Measurements from ENCODE around the gene LUZP2. TPM values are rescaled to one million over a fixed set of nuclear protein-coding genes. Genes with fewer than 3 reads are reported as not detected.
"Not testable (repeated sequence)": the region's sequence is repeated elsewhere in the genome, so short reads cannot be mapped to it uniquely, and the experiment has no call there.

Gene LUZP2
- total RNA-seq, 4 donors from 2014 or later, result 0.04 to 0.62 (median 0.11) TPM; not detected in 1

DNA sequence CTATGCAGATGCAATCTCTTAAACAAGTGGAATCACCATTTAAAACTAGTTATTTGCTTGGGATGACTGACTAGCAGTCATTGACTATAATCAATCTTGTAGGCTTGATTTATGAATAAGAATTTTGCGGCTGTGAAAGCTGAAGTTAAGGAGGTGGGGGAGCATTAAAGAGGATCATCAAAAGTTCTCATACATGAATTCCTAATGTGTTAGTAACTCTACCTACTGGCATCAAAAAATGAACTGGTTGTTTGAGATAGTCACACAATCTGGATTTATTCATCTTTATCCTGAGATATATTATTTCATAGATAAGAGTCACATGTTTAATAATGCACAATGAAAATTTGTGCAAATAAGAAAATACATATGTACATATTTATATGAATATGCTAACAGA is 393.6 kb downstream of the LUZP2 start:
- DNase-seq (ENCODE audit: low spot score in 2 of 2), result no peak
- 76 to 85% methylated on average over 1 of the region's 1 CpG for WGBS, 2 donors
- H3K4me3 ChIP-seq (ENCODE audit: low read depth, poor library complexity, severe bottlenecking), result no peak overlapping the region
- intact Hi-C loops (cut with DNase I; ENCODE audit: low total_unique reads), result no loop called here
- TF ChIP-seq, protein P1, sequence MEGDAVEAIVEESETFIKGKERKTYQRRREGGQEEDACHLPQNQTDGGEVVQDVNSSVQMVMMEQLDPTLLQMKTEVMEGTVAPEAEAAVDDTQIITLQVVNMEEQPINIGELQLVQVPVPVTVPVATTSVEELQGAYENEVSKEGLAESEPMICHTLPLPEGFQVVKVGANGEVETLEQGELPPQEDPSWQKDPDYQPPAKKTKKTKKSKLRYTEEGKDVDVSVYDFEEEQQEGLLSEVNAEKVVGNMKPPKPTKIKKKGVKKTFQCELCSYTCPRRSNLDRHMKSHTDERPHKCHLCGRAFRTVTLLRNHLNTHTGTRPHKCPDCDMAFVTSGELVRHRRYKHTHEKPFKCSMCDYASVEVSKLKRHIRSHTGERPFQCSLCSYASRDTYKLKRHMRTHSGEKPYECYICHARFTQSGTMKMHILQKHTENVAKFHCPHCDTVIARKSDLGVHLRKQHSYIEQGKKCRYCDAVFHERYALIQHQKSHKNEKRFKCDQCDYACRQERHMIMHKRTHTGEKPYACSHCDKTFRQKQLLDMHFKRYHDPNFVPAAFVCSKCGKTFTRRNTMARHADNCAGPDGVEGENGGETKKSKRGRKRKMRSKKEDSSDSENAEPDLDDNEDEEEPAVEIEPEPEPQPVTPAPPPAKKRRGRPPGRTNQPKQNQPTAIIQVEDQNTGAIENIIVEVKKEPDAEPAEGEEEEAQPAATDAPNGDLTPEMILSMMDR (IDR thresholded peaks at IDR 0.05), result no peak
- no peak for TF ChIP-seq POLR2A (IDR thresholded peaks at IDR 0.05)

DNA sequence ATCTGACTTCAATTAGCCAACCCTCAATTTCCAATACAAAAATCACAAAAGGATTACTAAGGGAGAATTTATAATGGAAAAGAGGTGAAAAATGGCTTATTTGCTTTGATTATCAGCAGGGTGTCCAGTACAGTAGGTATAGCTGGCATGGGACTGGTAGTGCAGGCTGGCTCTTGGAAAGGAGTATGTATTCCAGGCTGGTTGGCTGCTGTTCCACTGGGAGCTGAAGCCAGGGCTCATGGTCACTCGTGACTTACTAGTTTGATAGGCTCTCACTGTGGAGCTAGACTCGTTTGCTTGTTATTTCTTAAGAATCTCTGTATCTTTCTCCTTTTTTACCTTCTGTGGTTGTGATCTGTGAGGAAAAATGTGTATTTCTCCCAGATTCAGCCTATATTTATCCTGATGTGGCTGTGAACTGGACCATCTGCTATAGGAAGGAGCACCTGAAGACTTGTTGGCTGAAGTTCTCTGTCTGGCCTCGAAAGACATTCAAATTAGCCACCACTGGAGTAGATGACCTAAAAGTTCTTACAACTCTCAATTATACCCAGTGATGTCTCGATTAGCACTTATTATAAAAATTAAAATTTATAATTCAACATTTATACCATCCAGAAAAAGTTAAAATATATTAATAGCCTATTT is 395.1 kb downstream of the LUZP2 start:
- 75 to 77% methylated on average over 4 of the region's 4 CpGs for WGBS, 2 donors
- H3K4me3 ChIP-seq (ENCODE audit: low read depth, poor library complexity, severe bottlenecking); intact Hi-C loops (cut with DNase I; ENCODE audit: low total_unique reads); DNase-seq (ENCODE audit: low spot score in 2 of 2): not testable (repeated sequence)

DNA sequence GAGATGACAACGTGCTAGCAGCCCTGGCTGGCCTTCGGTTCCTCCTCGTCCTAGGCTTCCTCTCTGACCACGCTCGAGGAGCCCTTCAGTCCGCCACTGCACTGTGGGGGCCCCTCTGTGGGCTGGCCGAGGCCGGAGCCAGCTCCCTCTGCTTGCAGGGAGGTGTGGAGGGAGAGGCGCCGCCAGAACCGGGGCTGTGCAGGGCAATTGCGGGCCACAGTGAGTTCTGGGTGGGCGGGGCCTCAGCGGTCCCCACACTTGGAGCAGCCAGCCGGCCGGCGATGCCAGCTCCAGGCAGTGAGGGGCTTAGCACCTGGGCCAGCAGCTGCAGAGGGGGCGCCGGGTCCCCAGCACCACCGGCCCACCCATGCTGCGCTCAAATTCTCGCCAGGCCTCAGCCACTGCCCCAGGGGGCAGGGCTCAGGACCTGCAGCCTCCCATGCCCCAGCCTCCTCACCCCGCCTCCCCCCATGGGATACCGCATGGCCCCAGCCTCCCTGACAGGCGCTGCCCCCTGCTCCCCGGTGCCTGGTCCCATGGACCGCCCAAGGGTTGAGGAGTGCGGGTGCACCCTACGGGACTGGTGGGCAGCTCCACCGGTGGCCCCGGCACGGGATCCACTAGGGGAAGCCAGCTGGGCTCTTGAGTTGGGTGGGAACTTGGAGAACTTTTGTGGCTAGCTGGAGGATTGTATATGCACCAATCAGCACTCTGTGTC is 399.4 kb downstream of the LUZP2 start:
- intact Hi-C loops (cut with DNase I; ENCODE audit: low total_unique reads), result no loop called here
- TF ChIP-seq, protein P1 (IDR thresholded peaks at IDR 0.05), result no peak
- no peak for TF ChIP-seq POLR2A (IDR thresholded peaks at IDR 0.05)
- no peak overlapping the region for H3K4me3 ChIP-seq (ENCODE audit: low read depth, poor library complexity, severe bottlenecking)
- WGBS, 2 donors, result 90 to 91% methylated on average over 21 to 28 of the region's 32 CpGs
- DNase-seq (ENCODE audit: low spot score in 2 of 2), result no peak

DNA sequence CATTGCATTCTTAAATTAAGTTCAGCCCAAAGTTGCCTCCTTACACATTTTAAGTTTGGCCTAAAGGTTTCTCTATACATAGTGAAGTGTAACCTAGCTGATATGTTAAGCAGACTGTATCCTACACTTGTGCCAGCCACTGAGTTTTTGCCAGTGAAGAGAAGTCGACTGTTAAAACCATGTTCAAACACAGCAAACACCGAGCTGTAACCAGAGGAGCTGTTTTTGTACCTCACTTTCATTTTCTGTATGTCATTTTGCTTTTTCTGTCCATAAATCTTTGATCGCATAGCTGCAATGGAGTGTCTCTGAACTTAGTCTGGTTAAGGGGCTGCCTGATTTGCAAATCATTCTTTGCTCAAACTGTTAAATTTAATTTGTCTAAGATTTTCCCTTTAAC is 403.7 kb downstream of the LUZP2 start:
- intact Hi-C loops (cut with DNase I; ENCODE audit: low total_unique reads), result no loop called here
- WGBS, 2 donors, result 34 to 35% methylated on average over 3 of the region's 3 CpGs
- TF ChIP-seq, protein P1 (IDR thresholded peaks at IDR 0.05), result no peak
- no peak for TF ChIP-seq POLR2A (IDR thresholded peaks at IDR 0.05)
- DNase-seq (ENCODE audit: low spot score in 2 of 2), result no peak
- no peak overlapping the region for H3K4me3 ChIP-seq (ENCODE audit: low read depth, poor library complexity, severe bottlenecking)

DNA sequence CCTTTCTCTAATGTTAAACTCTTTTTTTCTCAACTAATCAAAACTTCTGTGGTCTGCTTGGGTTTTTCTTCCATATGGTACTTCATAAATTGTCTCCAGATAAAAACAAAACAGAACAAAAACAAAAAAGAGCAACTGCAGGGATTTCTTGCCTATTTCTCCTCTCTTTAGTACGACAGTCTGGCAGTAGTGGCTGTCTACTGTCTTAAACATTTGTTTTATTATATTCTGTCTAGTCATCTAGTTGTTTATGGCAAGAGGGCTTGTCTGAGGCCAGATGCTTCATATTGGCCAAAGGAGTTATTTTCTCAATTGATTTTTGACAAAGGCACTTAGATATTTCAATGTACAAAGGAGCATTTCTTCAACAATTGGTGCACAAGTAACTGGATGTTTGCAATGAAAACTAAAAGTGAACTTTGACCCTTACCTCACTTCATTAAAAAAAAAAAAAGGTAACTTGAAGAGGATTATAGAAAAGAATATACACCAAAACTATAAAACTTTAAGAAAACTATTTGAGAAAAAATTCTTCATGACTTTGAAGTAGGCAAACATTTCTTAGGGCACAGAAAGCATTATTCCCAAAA is 404.2 kb downstream of the LUZP2 start:
- no peak for DNase-seq (ENCODE audit: low spot score in 2 of 2)

DNA sequence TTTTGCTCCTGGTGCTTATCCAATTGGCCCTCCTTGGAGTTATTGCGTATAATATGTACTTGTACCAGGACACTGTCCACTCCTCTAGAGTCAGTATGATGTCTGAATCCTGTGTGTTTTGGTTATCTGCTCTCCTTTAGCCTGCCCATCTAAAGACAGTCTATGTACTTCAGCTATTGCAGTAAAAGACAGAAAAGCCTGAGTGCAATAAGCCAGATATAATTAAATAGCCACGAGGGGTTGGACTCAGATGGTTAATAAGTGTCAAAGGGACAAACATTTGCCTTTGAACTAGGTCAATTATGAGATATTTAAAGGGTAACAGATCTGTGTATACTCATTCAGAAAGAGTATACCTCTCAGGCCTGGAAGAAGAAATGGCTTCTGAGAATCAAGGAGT is 406.7 kb downstream of the LUZP2 start:
- no peak for TF ChIP-seq POLR2A (IDR thresholded peaks at IDR 0.05)
- TF ChIP-seq, protein P1 (IDR thresholded peaks at IDR 0.05), result no peak
- intact Hi-C loops (cut with DNase I; ENCODE audit: low total_unique reads), result no loop called here
- no peak overlapping the region for H3K4me3 ChIP-seq (ENCODE audit: low read depth, poor library complexity, severe bottlenecking)
- no peak for DNase-seq (ENCODE audit: low spot score in 2 of 2)
- WGBS, 2 donors, result 67 to 74% methylated on average over 2 of the region's 2 CpGs

More for the DNA sequence above, 404.2 kb downstream of the LUZP2 start:
- 57 to 79% methylated on average over 1 of the region's 1 CpG for WGBS, 2 donors
- TF ChIP-seq, protein P1 (IDR thresholded peaks at IDR 0.05), result no peak
- TF ChIP-seq POLR2A (IDR thresholded peaks at IDR 0.05), result no peak
- H3K4me3 ChIP-seq (ENCODE audit: low read depth, poor library complexity, severe bottlenecking), result no peak overlapping the region
- intact Hi-C loops (cut with DNase I; ENCODE audit: low total_unique reads), result no loop called here
